ENCODE data around the gene SLC5A5. TPM values are rescaled to one million over a fixed set of nuclear protein-coding genes. Genes with fewer than 3 reads are reported as not detected.

SLC5A5 gene
- total RNA-seq, 1 donor from 2014 or later: not detected

- DNase-seq (ENCODE audit: low spot score, unreplicated experiment): no peak
- Mint-ChIP-seq H3K27ac (no peak overlapping the region), H3K36me3 (ENCODE audit: insufficient read depth) (peaks cover 8% of the 10 kb centered on the region), H3K27me3 (peaks cover 29% of the 10 kb centered on the region), H3K4me1 (ENCODE audit: low read depth) (peaks cover 4% of the 10 kb centered on the region), H3K9me3 (ENCODE audit: low read depth) (no peaks in the 10 kb centered on the region), H3K4me3 (ENCODE audit: low read depth) (no peak overlapping the region)
- TF ChIP-seq, protein P1, sequence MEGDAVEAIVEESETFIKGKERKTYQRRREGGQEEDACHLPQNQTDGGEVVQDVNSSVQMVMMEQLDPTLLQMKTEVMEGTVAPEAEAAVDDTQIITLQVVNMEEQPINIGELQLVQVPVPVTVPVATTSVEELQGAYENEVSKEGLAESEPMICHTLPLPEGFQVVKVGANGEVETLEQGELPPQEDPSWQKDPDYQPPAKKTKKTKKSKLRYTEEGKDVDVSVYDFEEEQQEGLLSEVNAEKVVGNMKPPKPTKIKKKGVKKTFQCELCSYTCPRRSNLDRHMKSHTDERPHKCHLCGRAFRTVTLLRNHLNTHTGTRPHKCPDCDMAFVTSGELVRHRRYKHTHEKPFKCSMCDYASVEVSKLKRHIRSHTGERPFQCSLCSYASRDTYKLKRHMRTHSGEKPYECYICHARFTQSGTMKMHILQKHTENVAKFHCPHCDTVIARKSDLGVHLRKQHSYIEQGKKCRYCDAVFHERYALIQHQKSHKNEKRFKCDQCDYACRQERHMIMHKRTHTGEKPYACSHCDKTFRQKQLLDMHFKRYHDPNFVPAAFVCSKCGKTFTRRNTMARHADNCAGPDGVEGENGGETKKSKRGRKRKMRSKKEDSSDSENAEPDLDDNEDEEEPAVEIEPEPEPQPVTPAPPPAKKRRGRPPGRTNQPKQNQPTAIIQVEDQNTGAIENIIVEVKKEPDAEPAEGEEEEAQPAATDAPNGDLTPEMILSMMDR (IDR thresholded peaks at IDR 0.05; ENCODE audit: unreplicated experiment): no peak
These were observed 5.3 kb upstream of the SLC5A5 start for GRCh38 chr19:17866312-17866963.

- H3K9me3 Mint-ChIP-seq (ENCODE audit: low read depth): no peaks in the 10 kb centered on the region
- no peaks in the 10 kb centered on the region for H3K4me1 Mint-ChIP-seq (ENCODE audit: low read depth)
- TF ChIP-seq, protein P1 (IDR thresholded peaks at IDR 0.05; ENCODE audit: unreplicated experiment): no peak
- peaks cover 32% of the 10 kb centered on the region for H3K27me3 Mint-ChIP-seq
- H3K36me3 Mint-ChIP-seq (ENCODE audit: insufficient read depth): peaks cover 6% of the 10 kb centered on the region
- DNase-seq (ENCODE audit: low spot score, unreplicated experiment): no peak
- H3K4me3 Mint-ChIP-seq (ENCODE audit: low read depth): no peak overlapping the region
- H3K27ac Mint-ChIP-seq: no peak overlapping the region
These were observed 4.7 kb upstream of the SLC5A5 start for GRCh38 chr19:17866964-17867486.

DNA sequence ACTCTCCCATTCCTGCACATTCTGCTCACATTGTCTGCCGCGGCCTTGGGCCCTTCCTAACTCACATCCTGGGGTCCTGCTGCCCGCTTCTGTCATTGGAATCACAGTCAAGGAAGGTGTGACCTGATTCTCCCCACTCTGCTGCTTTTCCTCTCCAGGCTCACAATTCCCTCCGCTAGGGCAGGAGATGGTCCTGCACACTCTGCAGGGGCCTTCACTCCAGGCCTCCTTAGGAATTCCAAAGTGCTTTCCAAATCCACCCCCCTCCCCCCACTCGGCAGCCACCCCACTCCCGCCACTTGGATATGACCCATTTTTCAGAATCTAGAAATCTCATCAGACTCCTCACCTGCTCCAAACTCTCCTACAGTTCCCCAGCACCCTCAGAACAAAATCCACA lies 3.1 kb upstream of the SLC5A5 start:
- no peak overlapping the region for H3K27ac Mint-ChIP-seq
- TF ChIP-seq, protein P1 (IDR thresholded peaks at IDR 0.05; ENCODE audit: unreplicated experiment): no peak
- H3K4me1 Mint-ChIP-seq (ENCODE audit: low read depth): no peaks in the 10 kb centered on the region
- no peaks in the 10 kb centered on the region for H3K9me3 Mint-ChIP-seq (ENCODE audit: low read depth)
- H3K36me3 Mint-ChIP-seq (ENCODE audit: insufficient read depth): peaks cover under 1% of the 10 kb centered on the region
- DNase-seq (ENCODE audit: low spot score, unreplicated experiment): no peak
- H3K27me3 Mint-ChIP-seq: peaks cover 35% of the 10 kb centered on the region
- H3K4me3 Mint-ChIP-seq (ENCODE audit: low read depth): no peak overlapping the region

DNA sequence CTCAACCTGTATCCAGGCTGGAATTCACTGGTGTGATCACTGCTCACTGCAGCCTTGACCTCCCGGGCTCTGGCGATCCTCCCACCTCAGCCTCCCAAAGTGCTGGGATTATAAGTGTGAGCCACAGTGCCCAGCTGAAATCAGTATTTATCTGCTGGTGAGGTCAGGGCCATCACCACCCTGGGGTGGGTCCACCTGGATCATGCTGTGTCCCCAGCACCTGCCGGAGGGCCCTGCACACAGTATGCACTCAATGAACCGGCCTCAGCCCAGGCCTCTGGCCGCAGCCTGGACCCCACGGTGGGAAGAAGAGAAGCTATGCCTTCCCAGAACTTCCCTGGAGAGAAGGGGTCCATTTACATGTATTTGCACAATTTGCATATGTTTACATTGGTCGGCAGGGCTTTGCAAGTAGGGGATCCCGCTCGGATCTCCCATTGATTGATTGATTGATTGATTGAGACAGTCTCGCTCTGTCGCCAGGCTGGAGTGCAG lies 2.6 kb upstream of the SLC5A5 start:
- DNase-seq (ENCODE audit: low spot score, unreplicated experiment): no peak
- Mint-ChIP-seq H3K4me3 (ENCODE audit: low read depth) (no peak overlapping the region), H3K36me3 (ENCODE audit: insufficient read depth) (no peaks in the 10 kb centered on the region), H3K4me1 (ENCODE audit: low read depth) (no peaks in the 10 kb centered on the region), H3K9me3 (ENCODE audit: low read depth) (no peaks in the 10 kb centered on the region), H3K27ac (no peak overlapping the region), H3K27me3 (peaks cover 35% of the 10 kb centered on the region)
- TF ChIP-seq, protein P1 (IDR thresholded peaks at IDR 0.05; ENCODE audit: unreplicated experiment): no peak

DNA sequence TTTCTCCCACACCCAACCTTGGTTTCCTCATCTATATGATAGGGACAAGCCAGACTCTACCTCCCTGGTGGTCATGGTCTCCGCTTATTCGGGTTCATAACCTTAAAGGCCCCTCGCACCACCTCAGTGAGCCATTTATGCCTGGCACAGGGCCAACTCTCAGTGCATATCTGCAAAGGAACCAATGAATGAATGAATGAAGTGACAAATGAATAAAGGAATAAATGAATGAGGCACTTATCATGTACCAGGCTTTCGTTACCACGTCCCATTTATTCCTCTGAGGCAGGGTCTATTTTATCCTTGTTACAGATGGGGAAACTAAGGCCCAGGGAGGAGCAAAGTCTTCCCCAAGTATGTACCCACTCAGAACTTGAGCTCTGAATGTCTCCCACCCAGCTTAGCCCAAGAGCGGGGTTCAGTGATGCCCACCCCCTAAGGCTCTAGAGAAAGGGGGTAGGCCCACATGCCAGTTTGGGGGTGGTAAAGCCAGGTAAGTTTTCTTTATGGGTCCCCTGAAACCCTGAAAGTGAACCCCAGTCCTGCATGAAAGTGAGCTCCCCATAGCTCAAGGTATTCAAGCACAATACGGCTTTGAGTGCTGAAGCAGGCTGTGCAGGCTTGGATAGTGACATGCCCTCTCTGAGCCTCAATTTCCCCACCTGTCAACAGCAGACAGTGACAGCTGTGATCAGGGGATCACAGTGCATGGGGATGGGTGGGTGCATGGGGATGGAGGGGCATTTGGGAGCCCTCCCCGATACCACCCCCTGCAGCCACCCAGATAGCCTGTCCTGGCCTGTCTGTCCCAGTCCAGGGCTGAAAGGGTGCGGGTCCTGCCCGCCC lies 490 bp upstream of the SLC5A5 start:
- no peaks in the 10 kb centered on the region for H3K4me1 Mint-ChIP-seq (ENCODE audit: low read depth)
- no peak overlapping the region for H3K4me3 Mint-ChIP-seq (ENCODE audit: low read depth)
- no peak overlapping the region for H3K27ac Mint-ChIP-seq
- no peak for DNase-seq (ENCODE audit: low spot score, unreplicated experiment)
- TF ChIP-seq, protein P1 (IDR thresholded peaks at IDR 0.05; ENCODE audit: unreplicated experiment): no peak
- H3K36me3 Mint-ChIP-seq (ENCODE audit: insufficient read depth): no peaks in the 10 kb centered on the region
- no peaks in the 10 kb centered on the region for H3K9me3 Mint-ChIP-seq (ENCODE audit: low read depth)
- H3K27me3 Mint-ChIP-seq: peaks cover 42% of the 10 kb centered on the region

All from progenitor cell of endocrine pancreas (in vitro differentiated cells).